SK-N-SH (cell line): ENCODE measurements around the gene CRELD2. TPM values are rescaled to one million over a fixed set of nuclear protein-coding genes. Genes with fewer than 3 reads are reported as not detected.

ENCODE experiments used
- CTCF ChIA-PET: fragments of 300-600, 350-600 bp; formaldehyde crosslinking; extraction: SDS; loops from one replicate; lab custom pipeline; 2021; lab: Yijun Ruan, JAX
- POLR2A ChIA-PET: fragments of 350-600 bp; sonication (Branson Sonifier 250); formaldehyde crosslinking; extraction: SDS; loops from one replicate; lab custom pipeline; 2020; ENCODE audit warnings: antibody characterized with exemption, inconsistent platforms; lab: Yijun Ruan, JAX
- DNase-seq: peaks from one replicate; pipeline ENCODE4 v3.0.0; 2012
- H2AFZ ChIP-seq: fragments of 200-600 bp; sonication (generic); 2 replicates; pipeline ENCODE4 v1.8.1; 2016; ENCODE audit warnings: antibody characterized with exemption, mild to moderate bottlenecking, low read depth
- H3F3A ChIP-seq: fragments of 200-600 bp; sonication (generic); replicated peaks from 2 replicates; pipeline ENCODE3; 2016; ENCODE audit warnings: antibody characterized with exemption, mild to moderate bottlenecking; ENCODE audit not compliant: insufficient read depth
- H3K27ac ChIP-seq, 2 experiments: fragments of 200-500 bp in 1 of 2; fragments of 200-600 bp in 1 of 2; sonication (Bioruptor generic) in 1 of 2; sonication (generic), shearing (Covaris generic) in 1 of 2; 2 replicates each; pipeline versions ENCODE4 v1.5.1 to v1.6.1; 2014 to 2016; ENCODE audit warnings: low read depth in 2 of 2, inconsistent platforms in 1 of 2, low read length in 1 of 2, mild to moderate bottlenecking in 1 of 2, mixed read lengths in 1 of 2
- H3K27me3 ChIP-seq: fragments of 200-600 bp; sonication (generic), shearing (Covaris generic); 2 replicates; pipeline ENCODE4 v1.6.1; 2016; ENCODE audit warnings: mixed run types; ENCODE audit not compliant: insufficient read depth
- H3K36me3 ChIP-seq, 2 experiments: fragments of 200-500 bp in 1 of 2; fragments of 200-600 bp in 1 of 2; sonication (Bioruptor generic) in 1 of 2; sonication (generic) in 1 of 2; replicated peaks in 1 of 2; 2 replicates each; pipeline versions ENCODE3 to v1.5.1; 2014 to 2016; ENCODE audit warnings: low read length in 1 of 2, mild to moderate bottlenecking in 1 of 2; ENCODE audit not compliant: insufficient read depth in 2 of 2, control insufficient read depth in 1 of 2
- H3K4me1 ChIP-seq, 2 experiments: fragments of 200-500 bp in 1 of 2; fragments of 200-600 bp in 1 of 2; sonication (Bioruptor generic) in 1 of 2; sonication (generic), shearing (Covaris generic) in 1 of 2; 2 replicates each; pipeline versions ENCODE4 v1.5.1 to v1.6.1; 2014 to 2016; ENCODE audit warnings: low read depth in 1 of 2, low read length in 1 of 2, mixed run types in 1 of 2; ENCODE audit not compliant: insufficient read depth in 2 of 2, control insufficient read depth in 1 of 2
- H3K4me2 ChIP-seq: fragments of 200-600 bp; sonication (generic), shearing (Covaris generic); 2 replicates; pipeline ENCODE4 v1.6.1; 2017; ENCODE audit warnings: mixed run types
- H3K4me3 ChIP-seq, 2 experiments: fragments of 200-500 bp in 1 of 2; fragments of 200-600 bp in 1 of 2; sonication (Bioruptor generic) in 1 of 2; sonication (generic), shearing (Covaris generic) in 1 of 2; 2 replicates each; pipeline versions ENCODE4 v1.5.1 to v1.8.1; 2014 to 2016; ENCODE audit warnings: low read depth in 2 of 2, inconsistent platforms in 1 of 2, low read length in 1 of 2, mild to moderate bottlenecking in 1 of 2, mixed read lengths in 1 of 2, moderate library complexity in 1 of 2
- H3K79me2 ChIP-seq: fragments of 200-600 bp; sonication (generic); 2 replicates; pipeline ENCODE4 v1.8.1; 2017; ENCODE audit warnings: mild to moderate bottlenecking; ENCODE audit not compliant: insufficient read depth
- H3K9ac ChIP-seq: fragments of 200-600 bp; sonication (generic); 2 replicates; pipeline ENCODE4 v1.6.1; 2017; ENCODE audit warnings: mixed run types
- H3K9me2 ChIP-seq: fragments of 200-600 bp; sonication (generic); 2 replicates; pipeline ENCODE4 v1.6.1; 2017; ENCODE audit warnings: mixed run types
- H3K9me3 ChIP-seq: fragments of 200-600 bp; sonication (generic); 2 replicates; pipeline ENCODE4 v1.6.1; 2017; ENCODE audit warnings: mixed run types, mild to moderate bottlenecking, moderate library complexity
- H4K20me1 ChIP-seq: fragments of 200-600 bp; sonication (generic); 2 replicates; pipeline ENCODE4 v1.6.1; 2017; ENCODE audit warnings: mild to moderate bottlenecking, mixed run types; ENCODE audit not compliant: insufficient read depth
- CHD2 ChIP-seq: fragments of 150-350 bp; IDR thresholded peaks from 2 replicates; pipeline ENCODE4 v1.6.1; 2018; ENCODE audit warnings: low read length; ENCODE audit not compliant: partially characterized antibody
- ELF1 ChIP-seq: IDR thresholded peaks from 2 replicates; pipeline ENCODE4 v1.4.0; 2012
- FOSL2 ChIP-seq: IDR thresholded peaks from 2 replicates; pipeline ENCODE4 v1.4.0; 2012; ENCODE audit warnings: low read depth, mild to moderate bottlenecking, moderate library complexity, borderline replicate concordance
- FOXJ3 ChIP-seq: sonication (generic); formaldehyde crosslinking; IDR thresholded peaks from 2 replicates; pipeline ENCODE4 v1.5.1; 2020; ENCODE audit warnings: mild to moderate bottlenecking, missing genetic modification reagents
- FOXM1 ChIP-seq: IDR thresholded peaks from 2 replicates; pipeline ENCODE4 v1.4.0; 2012; ENCODE audit warnings: low read depth, mild to moderate bottlenecking
- GABPA ChIP-seq: IDR thresholded peaks from 2 replicates; pipeline ENCODE4 v1.4.0; 2012; ENCODE audit warnings: low read depth, mild to moderate bottlenecking
- GATA2 ChIP-seq: sonication (generic); formaldehyde crosslinking; IDR thresholded peaks from 2 replicates; pipeline ENCODE4 v1.5.0; 2020; ENCODE audit warnings: mild to moderate bottlenecking, missing genetic modification reagents
- MEF2A ChIP-seq: IDR thresholded peaks from 2 replicates; pipeline ENCODE4 v1.4.0; 2012; ENCODE audit warnings: low read depth, borderline replicate concordance
- RAD21 ChIP-seq: IDR thresholded peaks from 2 replicates; pipeline ENCODE4 v1.6.1; 2012; ENCODE audit warnings: mild to moderate bottlenecking, low read length
- TAF1 ChIP-seq: IDR thresholded peaks from 2 replicates; pipeline ENCODE4 v1.6.1; 2012; ENCODE audit warnings: low read depth, mild to moderate bottlenecking, low read length, moderate library complexity, borderline replicate concordance
- TEAD4 ChIP-seq: IDR thresholded peaks from 2 replicates; pipeline ENCODE4 v1.4.0; 2012; ENCODE audit warnings: mild to moderate bottlenecking, borderline replicate concordance; ENCODE audit not compliant: insufficient read depth
- YY1 ChIP-seq: IDR thresholded peaks from 2 replicates; pipeline ENCODE4 v1.4.0; 2012; ENCODE audit warnings: low read depth, mild to moderate bottlenecking
- WGBS: methylation state at CpG from one replicate; pipeline ENCODE4 v1.1.6; 2017; ENCODE audit warnings: low lambda C conversion rate; 5-methylcytosine and 5-hydroxymethylcytosine counted together
- polyA plus RNA-seq, 3 experiments: library from polyadenylated mRNA; depleted of rRNA; stranded (reverse); fragments of >200 nt; gene quantifications; 2 replicates each; pipeline ENCODE4 v1.2.3, GENCODE V29; 2012
- TF ChIP-seq, protein P1 (sequence below): fragments of 150-350 bp; IDR thresholded peaks from 2 replicates; pipeline ENCODE4 v1.6.1; 2017; ENCODE audit warnings: antibody characterized with exemption, low read length, low read depth, borderline replicate concordance
- TF ChIP-seq, protein P2 (sequence below): IDR thresholded peaks from 2 replicates; pipeline ENCODE4 v1.6.1; 2012; ENCODE audit warnings: mild to moderate bottlenecking, low read depth, low read length, moderate library complexity
- TF ChIP-seq, protein P3 (sequence below): IDR thresholded peaks from 2 replicates; pipeline ENCODE4 v1.4.0; 2012; ENCODE audit warnings: low read depth, borderline replicate concordance
- TF ChIP-seq, protein P4 (sequence below): IDR thresholded peaks from 2 replicates; pipeline ENCODE4; 2012

Gene CRELD2
- polyA plus RNA-seq, 1 of the 3 experiments (the other 2 are of a cell fraction) = 113 TPM

GRCh38 chr22:49968831-49969661, 50.6 kb downstream of the CRELD2 start (continued):
- TF ChIP-seq, protein P1, sequence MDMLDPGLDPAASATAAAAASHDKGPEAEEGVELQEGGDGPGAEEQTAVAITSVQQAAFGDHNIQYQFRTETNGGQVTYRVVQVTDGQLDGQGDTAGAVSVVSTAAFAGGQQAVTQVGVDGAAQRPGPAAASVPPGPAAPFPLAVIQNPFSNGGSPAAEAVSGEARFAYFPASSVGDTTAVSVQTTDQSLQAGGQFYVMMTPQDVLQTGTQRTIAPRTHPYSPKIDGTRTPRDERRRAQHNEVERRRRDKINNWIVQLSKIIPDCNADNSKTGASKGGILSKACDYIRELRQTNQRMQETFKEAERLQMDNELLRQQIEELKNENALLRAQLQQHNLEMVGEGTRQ = no peak
- TF ChIP-seq CHD2 = no peak

GRCh38 chr22:49969751-49970527, 51.5 kb downstream of the CRELD2 start:
- DNase-seq = peak; percentile 21
- 88% methylated on average over 3 of the region's 8 CpGs for WGBS
- POLR2A ChIA-PET = no interaction called here
- Histone ChIP-seq H3K36me3 (no peaks in the 10 kb centered on the region), H3K4me1 (peaks cover 4 to 24% of the 10 kb centered on the region in 2 experiments; a peak in 1 of 4 replicates), H3K27ac (no peak overlapping the region), H3K4me3 (no peak overlapping the region), H2AFZ (no peak overlapping the region), H3F3A (no peaks in the 10 kb centered on the region), H3K9ac (no peak overlapping the region), H4K20me1 (no peaks in the 10 kb centered on the region), H3K9me2 (no peaks in the 10 kb centered on the region), H3K27me3 (no peaks in the 10 kb centered on the region), H3K4me2 (no peak overlapping the region), H3K79me2 (no peaks in the 10 kb centered on the region), H3K9me3 (no peaks in the 10 kb centered on the region)
- CTCF ChIA-PET = interaction anchor here (1.8 kb wide), 1 partner anchor 39 kb away, joined by 7 read pairs; no protein-coding TSS in a partner anchor
- TF ChIP-seq, protein P1 = no peak
- TF ChIP-seq TAF1 = no peak
- TF ChIP-seq RAD21 = no peak
- TF ChIP-seq FOSL2 = no peak
- no peak for TF ChIP-seq YY1
- TF ChIP-seq, protein P2, sequence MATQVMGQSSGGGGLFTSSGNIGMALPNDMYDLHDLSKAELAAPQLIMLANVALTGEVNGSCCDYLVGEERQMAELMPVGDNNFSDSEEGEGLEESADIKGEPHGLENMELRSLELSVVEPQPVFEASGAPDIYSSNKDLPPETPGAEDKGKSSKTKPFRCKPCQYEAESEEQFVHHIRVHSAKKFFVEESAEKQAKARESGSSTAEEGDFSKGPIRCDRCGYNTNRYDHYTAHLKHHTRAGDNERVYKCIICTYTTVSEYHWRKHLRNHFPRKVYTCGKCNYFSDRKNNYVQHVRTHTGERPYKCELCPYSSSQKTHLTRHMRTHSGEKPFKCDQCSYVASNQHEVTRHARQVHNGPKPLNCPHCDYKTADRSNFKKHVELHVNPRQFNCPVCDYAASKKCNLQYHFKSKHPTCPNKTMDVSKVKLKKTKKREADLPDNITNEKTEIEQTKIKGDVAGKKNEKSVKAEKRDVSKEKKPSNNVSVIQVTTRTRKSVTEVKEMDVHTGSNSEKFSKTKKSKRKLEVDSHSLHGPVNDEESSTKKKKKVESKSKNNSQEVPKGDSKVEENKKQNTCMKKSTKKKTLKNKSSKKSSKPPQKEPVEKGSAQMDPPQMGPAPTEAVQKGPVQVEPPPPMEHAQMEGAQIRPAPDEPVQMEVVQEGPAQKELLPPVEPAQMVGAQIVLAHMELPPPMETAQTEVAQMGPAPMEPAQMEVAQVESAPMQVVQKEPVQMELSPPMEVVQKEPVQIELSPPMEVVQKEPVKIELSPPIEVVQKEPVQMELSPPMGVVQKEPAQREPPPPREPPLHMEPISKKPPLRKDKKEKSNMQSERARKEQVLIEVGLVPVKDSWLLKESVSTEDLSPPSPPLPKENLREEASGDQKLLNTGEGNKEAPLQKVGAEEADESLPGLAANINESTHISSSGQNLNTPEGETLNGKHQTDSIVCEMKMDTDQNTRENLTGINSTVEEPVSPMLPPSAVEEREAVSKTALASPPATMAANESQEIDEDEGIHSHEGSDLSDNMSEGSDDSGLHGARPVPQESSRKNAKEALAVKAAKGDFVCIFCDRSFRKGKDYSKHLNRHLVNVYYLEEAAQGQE = no peak
- no peak for TF ChIP-seq MEF2A
- TF ChIP-seq FOXJ3 (CRISPR knock-in tag) = no peak
- no peak for TF ChIP-seq CHD2
- TF ChIP-seq GATA2 (CRISPR knock-in tag) = no peak
- TF ChIP-seq FOXM1 = no peak
- no peak for TF ChIP-seq ELF1
- TF ChIP-seq TEAD4 = no peak
- TF ChIP-seq, protein P3, sequence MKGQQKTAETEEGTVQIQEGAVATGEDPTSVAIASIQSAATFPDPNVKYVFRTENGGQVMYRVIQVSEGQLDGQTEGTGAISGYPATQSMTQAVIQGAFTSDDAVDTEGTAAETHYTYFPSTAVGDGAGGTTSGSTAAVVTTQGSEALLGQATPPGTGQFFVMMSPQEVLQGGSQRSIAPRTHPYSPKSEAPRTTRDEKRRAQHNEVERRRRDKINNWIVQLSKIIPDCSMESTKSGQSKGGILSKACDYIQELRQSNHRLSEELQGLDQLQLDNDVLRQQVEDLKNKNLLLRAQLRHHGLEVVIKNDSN = no peak
- no peak for TF ChIP-seq GABPA
- TF ChIP-seq, protein P4, sequence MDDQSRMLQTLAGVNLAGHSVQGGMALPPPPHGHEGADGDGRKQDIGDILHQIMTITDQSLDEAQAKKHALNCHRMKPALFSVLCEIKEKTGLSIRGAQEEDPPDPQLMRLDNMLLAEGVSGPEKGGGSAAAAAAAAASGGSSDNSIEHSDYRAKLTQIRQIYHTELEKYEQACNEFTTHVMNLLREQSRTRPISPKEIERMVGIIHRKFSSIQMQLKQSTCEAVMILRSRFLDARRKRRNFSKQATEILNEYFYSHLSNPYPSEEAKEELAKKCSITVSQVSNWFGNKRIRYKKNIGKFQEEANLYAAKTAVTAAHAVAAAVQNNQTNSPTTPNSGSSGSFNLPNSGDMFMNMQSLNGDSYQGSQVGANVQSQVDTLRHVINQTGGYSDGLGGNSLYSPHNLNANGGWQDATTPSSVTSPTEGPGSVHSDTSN = no peak
